Hematopoietic multipotent progenitor cell treated with erythropoietin and hydrocortisone succinate and interleukin-3 and kit ligand, for 4 days (in vitro differentiated cells): ENCODE data around the gene PRKN.

Experiments used
- DNase-seq: peaks from one replicate; pipeline ENCODE4 v3.0.0-alpha.2; 2015

PRKN gene

GRCh38 chr6:161379834-161380582, 1347.6 kb downstream of the PRKN start:
- DNase-seq, result peak; percentile 69

GRCh38 chr6:161378115-161378514, 1349.5 kb downstream of the PRKN start:
- DNase-seq, result no peak

DNA sequence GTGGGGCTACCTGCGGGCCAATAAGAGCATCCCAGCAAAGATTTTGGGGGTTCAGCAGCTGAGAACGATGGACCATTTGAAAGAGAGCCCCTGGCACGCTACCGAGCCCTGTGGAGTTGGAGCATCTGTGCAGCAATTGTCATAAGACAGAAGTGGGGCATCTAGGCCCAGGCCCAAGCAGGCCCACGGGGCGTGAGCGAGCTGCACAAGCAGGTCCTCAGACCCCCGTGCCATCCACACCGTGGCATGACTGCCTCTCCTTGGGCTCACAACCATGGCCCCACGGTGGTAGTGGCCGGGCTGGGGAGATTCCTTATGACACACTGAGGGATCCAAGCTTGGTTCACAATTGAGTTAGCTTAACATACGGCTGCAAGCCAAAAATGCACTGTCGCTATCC, 1350.5 kb downstream of the PRKN start:
- DNase-seq, result no peak

DNA sequence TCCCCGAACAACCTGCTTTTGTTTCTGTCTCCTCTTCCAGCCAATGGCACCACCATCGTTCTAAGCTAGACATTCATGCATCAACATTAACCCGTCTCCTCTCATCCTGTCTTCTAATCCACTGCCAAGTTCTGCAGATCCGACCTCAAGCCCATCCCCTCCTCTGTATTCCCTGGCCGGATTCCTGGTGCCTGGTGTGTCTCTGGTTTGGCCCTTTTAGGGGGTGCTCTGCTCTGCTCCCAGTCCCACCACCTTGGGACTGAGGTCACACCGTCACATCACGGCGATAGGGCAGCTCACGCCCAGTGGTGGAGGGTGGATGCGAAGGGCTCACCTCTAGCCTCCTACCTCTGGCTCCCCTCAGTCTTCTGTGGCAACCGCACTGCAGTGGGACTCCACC, 1351.2 kb downstream of the PRKN start:
- no peak for DNase-seq

- DNase-seq, result peak; percentile 19
These were observed 1352.3 kb downstream of the PRKN start for GRCh38 chr6:161374971-161375873.

DNA sequence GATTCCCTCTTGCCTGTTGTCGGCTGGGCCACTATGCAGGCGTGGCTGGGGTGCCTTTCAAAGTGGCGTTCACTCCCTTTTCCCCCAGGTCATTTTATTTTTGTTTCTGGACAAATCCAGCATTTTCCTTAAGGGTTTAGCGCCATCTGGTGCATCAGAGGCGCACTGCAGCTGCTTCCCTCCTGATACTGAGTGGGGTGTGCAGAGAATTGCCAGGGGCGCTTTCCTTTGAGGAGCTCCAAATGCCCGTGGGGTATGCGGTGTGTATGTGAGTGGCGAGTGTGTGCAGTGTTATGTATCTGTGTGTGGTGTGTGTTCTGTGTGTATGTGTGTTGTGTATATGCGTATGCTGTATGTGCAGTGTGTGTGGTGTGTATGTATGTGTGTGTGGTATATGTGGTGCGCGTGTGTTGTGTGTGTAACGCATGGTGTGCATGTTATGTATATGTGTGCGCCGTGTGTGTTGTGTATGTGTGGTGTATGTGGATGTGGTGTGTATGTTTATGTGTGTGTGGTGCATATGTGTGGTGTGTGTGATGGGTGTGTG, 1353.6 kb downstream of the PRKN start:
- peak; percentile 85 for DNase-seq

- no peak for DNase-seq
These were observed 1355.2 kb downstream of the PRKN start for GRCh38 chr6:161372422-161372793.

GRCh38 chr6:161370880-161371279, 1356.7 kb downstream of the PRKN start:
- DNase-seq, result peak; percentile 80

- DNase-seq, result peak; percentile 51
These were observed 1358.2 kb downstream of the PRKN start for GRCh38 chr6:161369339-161369738.

DNA sequence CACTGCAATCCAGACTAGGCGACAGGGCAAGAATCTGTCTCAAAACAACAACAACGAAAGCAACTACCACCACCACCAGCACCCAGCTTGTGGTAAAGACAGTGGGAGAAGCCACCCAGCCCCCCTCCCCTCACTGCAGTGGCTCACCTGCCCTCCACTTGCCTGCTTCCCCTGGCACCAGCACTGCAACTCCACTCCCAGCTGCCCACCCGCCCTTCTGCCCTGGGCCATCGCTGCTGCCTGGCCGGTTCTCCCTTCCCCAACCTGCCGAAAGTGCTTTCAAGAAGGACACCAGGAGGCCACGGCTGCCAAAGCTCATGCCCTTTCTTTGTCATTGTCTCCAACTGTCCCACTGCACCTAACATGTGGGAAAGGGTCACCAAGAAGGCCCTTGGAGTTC, 1359.1 kb downstream of the PRKN start:
- no peak for DNase-seq

GRCh38 chr6:161367472-161367871, 1360.1 kb downstream of the PRKN start:
- DNase-seq, result no peak

GRCh38 chr6:161366301-161366923, 1361.2 kb downstream of the PRKN start:
- peak; percentile 48 for DNase-seq

GRCh38 chr6:161365633-161366032, 1361.9 kb downstream of the PRKN start:
- no peak for DNase-seq

GRCh38 chr6:161363286-161363685, 1364.3 kb downstream of the PRKN start:
- DNase-seq, result no peak

- no peak for DNase-seq
These were observed 1365.3 kb downstream of the PRKN start for GRCh38 chr6:161362266-161362665.

- DNase-seq, result no peak
These were observed 1366.0 kb downstream of the PRKN start for GRCh38 chr6:161361529-161361928.

GRCh38 chr6:161360520-161360919, 1367.0 kb downstream of the PRKN start:
- peak; percentile 14 for DNase-seq

DNA sequence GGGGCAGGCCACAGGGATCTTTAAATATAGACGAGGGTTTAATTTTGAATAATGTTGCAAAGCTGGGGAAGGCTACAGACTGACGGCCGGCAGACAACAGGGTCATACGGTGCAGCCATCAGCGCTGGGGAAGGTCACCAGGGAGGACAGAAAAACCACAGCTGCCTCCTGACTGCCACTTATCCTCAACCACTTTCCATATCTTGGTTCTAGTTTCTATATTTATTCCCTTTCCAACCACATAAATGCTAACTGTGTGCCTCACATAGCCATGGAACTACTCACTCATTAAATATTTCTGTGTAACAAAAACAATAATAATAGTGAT, 1368.0 kb downstream of the PRKN start:
- no peak for DNase-seq

- no peak for DNase-seq
These were observed 1371.3 kb downstream of the PRKN start for GRCh38 chr6:161356167-161356854.

GRCh38 chr6:161355696-161356095, 1371.9 kb downstream of the PRKN start:
- no peak for DNase-seq

DNA sequence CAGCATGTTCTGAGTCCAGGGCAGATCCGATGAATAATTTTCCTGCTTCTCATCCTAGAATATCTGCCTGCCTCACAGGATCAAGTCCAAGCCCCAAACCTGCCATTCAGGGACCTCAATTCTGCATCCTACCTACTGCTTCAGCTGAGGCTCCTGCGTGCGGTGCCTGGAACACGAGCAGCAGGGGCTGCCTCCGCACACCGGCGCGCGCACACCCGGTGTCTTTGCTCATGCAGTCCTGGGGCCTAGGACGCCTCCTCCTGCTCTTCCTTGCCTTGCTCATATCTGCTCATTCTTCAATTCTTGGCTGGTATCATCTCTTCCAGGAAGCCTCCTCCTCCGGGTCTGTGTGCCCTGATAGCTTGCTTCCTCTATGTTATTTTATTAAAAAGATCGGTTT, 1372.6 kb downstream of the PRKN start:
- DNase-seq, result no peak

GRCh38 chr6:161354276-161354840, 1373.2 kb downstream of the PRKN start:
- no peak for DNase-seq

GRCh38 chr6:161353208-161353613, 1374.4 kb downstream of the PRKN start:
- DNase-seq, result peak; percentile 35
